Skin of body (tissue), 2 donors: ENCODE results near the gene EIF5A. TPM values are rescaled to one million over a fixed set of nuclear protein-coding genes. Genes with fewer than 3 reads are reported as not detected.
A peak's percentile ranks its signal among the peaks of the same experiment; 100 is the strongest.

ENCODE experiments used
- DNase-seq: peaks from one replicate; lab custom pipeline; 2025; lab: John Stamatoyannopoulos, UW
- total RNA-seq: library from RNA; depleted of rRNA; stranded (reverse); fragments of >200 nt; gene quantifications from one replicate; pipeline ENCODE4 v1.2.3, GENCODE V29; 2014

The EIF5A gene
- total RNA-seq, result 186 TPM

GRCh38 chr17:7306911-7307685 is at the start of gene EIF5A:
Gene EIF5A (plus strand): TSS chr17:7307628. CDS start chr17:7309636, 2,008 bp downstream.
- peak; percentile 100 for DNase-seq

DNA sequence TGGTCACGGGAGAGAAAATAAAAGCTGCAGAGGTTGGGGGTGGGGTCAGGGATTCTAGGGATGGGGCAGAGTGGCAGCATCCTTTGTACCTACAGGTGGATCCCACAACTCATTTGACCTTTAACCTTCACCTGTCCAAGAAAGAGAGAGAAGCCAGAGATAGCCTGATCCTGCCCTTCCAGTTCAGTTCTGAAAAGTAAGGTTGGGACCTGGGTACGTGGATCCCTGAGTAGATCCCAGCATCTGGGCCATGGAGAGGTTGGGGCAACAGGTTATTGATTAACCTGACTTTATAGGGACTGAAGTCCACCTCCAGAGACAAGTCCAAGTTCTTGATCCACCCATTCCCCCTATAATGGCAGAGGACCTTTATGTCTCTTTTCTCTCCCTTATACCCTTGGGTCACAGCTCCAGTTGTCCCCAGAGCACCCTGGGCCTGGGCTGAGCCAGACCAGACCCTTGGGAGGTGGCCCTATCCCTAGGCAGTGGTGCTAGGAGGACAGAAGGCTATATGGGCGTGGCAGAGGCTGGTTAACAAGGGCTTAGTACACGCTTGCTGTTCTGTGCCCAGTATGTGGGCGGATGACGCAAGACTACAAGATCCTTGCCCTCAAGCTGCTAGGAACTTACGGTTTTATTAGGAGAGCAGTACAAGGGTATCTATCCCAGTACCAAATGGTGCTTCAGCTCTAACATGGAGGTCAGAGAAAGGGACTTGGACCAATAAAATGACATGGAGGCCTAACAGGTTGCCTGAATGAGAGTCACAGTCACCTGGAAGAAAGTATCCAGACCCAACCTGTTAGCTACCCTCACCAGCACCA is 48.5 kb upstream of the EIF5A start:
- no peak for DNase-seq

DNA sequence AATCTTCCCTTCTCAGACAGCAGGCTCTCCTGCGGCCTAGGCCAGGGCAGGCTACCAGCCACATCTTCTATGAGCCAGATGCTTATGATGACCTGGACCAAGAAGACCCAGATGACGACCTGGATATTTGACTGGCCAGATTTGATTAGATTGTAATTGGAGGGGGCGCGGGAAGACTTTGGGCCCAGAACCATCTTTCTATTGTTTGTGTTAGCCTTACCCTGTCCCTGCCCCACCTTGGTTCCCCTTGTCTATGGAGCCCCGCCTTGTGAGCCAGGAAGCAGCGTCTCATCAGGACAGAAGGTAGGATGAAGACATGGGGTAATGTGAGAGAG is 47.9 kb upstream of the EIF5A start:
- DNase-seq, result no peak

DNA sequence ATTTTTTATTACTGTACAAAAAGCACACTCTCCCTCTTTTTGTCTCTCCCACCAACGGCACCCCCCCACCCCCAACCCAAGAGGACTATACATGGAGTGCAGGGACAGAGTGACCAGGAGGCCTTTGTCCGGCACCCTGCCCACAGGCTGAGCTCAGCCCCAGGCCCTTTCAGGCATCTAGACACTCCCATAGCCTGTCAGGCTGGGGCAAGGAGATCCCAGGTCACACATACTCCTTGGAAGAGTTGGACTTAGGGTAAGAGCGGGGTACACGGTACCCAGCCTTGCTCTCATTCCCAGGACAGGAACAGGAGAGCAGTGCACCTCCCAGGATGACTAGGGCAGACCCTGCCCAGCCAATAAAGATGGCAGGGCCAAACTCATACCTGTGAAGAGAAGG is 47.3 kb upstream of the EIF5A start:
- no peak for DNase-seq

- DNase-seq, result no peak
Measured at GRCh38 chr17:7260651-7261378, 46.6 kb upstream of the EIF5A start.

GRCh38 chr17:7261379-7262191 is 45.8 kb upstream of the EIF5A start:
- DNase-seq, result no peak

DNA sequence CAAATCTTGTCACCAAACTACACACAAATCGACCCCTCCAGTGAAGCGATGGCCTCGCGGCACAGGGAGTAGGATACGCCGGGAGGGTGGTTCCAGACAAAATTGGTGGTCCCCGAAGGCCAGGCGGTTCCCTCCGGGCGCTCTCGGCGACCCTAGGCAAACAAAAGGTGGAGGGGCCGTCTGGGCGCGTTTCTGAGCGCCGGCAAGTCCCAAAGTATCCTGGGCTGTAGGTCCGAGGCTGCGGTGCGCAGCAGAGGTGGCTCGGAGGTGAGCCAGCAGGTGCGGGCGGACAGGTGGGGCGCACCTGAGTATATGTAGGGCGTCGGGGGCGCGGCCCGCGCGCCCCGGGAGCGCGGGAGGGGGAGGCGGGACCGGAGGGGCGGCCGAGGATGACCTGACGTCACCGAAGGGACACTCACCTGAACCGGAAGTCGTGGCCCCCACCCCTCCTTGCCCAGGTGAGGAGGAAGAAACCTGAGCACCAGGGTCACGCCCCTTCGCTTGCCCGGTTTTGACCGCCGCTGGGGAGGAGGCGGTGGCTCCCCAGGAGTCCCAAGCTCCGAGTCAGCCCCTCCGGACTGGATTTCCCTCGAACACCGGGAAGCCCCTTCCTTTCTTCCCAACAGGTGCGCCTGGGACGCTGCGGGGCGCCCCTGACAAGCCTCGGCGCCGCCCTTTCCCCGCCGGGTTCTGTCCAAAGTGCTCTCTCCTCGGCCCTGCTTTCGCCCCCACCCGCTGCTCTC is 45.1 kb upstream of the EIF5A start, which contains the start of gene CLDN7:
TSS of gene CLDN7 (minus strand) at position 287 of the 743 bp plus-strand sequence. CDS start 435 bp downstream, outside the sequence.
- no peak for DNase-seq

GRCh38 chr17:7262935-7263800 is 44.3 kb upstream of the EIF5A start:
- no peak for DNase-seq

- DNase-seq, result no peak
Measured at GRCh38 chr17:7263801-7264078, 43.7 kb upstream of the EIF5A start.

- DNase-seq, result no peak
Measured at GRCh38 chr17:7266784-7267183, 40.6 kb upstream of the EIF5A start.

GRCh38 chr17:7279448-7279847 is 28.0 kb upstream of the EIF5A start:
- no peak for DNase-seq

DNA sequence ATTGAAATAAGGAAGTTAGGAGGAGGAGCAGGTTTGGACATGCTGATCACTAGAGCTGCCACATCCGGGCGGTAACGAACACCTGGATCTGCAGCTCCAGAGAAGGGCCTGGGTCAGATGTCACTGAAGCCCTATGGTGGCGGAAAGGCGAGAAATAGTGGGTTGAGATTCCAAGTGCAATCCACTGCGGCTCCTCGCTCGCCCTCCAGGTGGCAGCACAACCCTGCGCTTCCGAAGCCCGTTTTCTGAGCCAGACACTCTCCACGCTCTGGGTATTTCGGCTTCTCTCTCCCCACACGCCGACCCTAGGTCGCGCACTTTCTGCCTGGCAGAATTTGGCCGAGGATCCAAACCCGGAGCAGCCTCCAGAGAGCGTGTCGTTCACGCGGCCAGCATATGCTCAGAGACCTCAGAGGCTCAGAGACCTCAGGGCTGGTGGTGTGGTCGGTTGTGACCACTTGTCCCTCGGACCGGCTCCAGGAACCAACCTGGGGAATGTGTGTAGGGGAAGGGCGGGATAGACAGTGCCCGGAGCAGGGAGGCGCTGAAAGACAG is 26.8 kb upstream of the EIF5A start:
- DNase-seq, result peak; percentile 79

DNA sequence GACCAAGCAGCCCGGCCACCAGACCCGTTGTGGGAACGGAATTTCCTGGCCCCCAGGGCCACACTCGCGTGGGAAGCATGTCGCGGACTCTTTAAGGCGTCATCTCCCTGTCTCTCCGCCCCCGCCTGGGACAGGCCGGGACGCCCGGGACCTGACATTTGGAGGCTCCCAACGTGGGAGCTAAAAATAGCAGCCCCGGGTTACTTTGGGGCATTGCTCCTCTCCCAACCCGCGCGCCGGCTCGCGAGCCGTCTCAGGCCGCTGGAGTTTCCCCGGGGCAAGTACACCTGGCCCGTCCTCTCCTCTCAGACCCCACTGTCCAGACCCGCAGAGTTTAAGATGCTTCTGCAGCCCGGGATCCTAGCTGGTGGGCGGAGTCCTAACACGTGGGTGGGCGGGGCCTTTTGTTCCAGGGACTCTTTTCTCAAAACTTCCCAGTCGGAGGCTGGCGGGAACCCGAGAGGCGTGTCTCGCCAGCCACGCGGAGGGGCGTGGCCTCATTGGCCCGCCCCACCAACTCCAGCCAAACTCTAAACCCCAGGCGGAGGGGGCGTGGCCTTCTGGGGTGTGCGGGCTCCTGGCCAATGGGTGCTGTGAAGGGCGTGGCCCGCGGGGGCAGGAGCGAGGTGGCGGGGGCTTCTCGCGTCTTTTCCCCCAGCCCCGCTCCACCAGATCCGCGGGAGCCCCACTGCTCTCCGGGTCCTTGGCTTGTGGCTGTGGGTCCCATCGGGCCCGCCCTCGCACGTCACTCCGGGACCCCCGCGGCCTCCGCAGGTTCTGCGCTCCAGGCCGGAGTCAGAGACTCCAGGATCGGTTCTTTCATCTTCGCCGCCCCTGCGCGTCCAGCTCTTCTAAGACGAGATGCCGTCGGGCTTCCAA is 26.1 kb upstream of the EIF5A start, which contains the start of gene SLC2A4:
TSS of gene SLC2A4 (plus strand) at position 645 of the 879 bp plus-strand sequence. CDS start at position 862, 217 bp downstream.
- peak; percentile 87 for DNase-seq

DNA sequence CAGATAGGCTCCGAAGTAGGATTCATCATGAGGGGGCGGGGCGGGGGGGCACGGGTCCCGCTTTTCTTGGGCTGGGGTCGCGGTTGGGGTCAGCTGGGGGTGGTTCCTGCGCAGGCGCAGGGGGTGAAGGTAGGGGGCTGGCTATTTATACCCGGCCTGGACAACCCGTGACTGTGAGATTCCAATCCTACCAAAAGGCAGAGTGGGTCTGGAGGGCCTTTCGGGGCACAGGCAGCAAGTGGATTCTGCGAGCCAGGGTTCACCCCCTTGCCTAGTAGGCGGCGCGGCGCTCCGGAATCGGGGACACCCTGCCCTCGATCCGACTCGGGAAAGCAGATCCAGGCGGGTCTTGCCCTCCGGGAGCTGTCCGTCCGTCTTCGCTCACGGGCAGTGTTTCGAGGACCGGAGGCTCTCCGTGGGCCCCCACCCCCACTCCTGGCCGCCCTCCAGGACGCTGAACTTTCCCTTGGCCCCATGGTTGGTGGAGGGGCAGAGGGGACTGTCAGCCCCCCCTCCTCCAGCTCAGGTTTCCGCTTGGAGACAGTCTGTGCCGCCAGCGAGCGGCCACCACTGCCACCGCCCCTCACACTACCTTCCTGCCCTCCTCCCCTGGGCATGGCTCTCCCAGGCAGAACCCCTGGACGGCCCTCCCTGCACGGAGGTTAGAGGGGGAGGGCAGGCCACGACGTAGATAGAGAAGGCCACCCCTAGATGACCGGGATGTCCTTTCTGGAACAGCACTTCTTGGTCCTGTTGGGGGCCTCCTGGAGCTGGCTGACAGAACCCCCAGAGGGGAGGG is 25.3 kb upstream of the EIF5A start:
- no peak for DNase-seq

DNA sequence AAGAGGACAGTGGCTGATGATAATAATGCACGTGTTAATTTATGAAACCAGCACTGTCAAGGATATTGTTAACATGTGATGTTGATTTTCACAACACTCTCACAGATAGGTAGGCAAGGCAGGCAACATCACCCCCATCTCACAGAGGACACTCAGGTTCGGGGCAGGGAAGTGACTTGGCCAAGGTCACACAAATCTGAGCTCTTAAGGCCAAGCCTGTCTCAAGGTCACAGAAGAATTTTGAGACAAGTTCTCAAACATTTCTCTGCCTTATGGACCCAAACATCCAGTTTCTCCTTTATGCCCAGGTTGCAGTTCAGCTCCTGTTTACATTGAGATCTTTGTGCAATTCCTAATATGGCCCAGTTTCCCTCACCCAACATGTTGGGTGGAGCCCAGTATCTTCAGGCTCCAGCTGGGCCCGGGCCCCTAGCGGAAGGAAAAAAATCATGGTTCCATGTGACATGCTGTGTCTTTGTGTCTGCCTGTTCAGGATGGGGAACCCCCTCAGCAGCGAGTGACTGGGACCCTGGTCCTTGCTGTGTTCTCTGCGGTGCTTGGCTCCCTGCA is 24.6 kb upstream of the EIF5A start:
- no peak for DNase-seq

GRCh38 chr17:7283471-7284216 is 23.8 kb upstream of the EIF5A start:
- DNase-seq, result no peak
